GM12878 (cell line): ENCODE measurements around the gene ASF1B. TPM values are rescaled to one million over a fixed set of nuclear protein-coding genes. Genes with fewer than 3 reads are reported as not detected.

Experiments used
- ATAC-seq: fragments of 200-7000 bp; cut with Tn5 transposase; 3 replicates; pipeline ENCODE4 v1.9.1; 2020; ENCODE audit warnings: mild to moderate bottlenecking, moderate library complexity
- BruUV-seq: library from RNA; stranded (reverse); fragments of 400-500 nt; replicated peaks from 2 replicates; lab custom pipeline; 2021; lab: Mats Ljungman, UMichigan
- CTCF ChIA-PET: fragments of 300-600 bp; sonication (Branson Sonifier 250); formaldehyde crosslinking; extraction: SDS; loops from one replicate; lab custom pipeline; 2021; ENCODE audit warnings: inconsistent platforms; lab: Yijun Ruan, JAX
- POLR2A ChIA-PET: fragments of 350-600 bp; formaldehyde crosslinking; extraction: SDS; loops from one replicate; lab custom pipeline; 2021; ENCODE audit warnings: inconsistent platforms; lab: Charles Lee
- RAD21 ChIA-PET: fragments of 300-600 bp; sonication (Branson Sonifier 250); formaldehyde crosslinking; loops from one replicate; lab custom pipeline; 2023; ENCODE audit warnings: antibody characterized with exemption; ENCODE audit not compliant: unreplicated experiment; lab: Charles Lee
- SMC1A ChIA-PET: fragments of 300-600 bp; sonication (Branson Sonifier 250); formaldehyde crosslinking; loops from one replicate; lab custom pipeline; 2023; ENCODE audit not compliant: unreplicated experiment, uncharacterized antibody; lab: Charles Lee
- DNase-seq: peaks from one replicate; pipeline ENCODE4 v3.0.0-alpha.2; 2011; ENCODE audit warnings: low read depth, low spot score
- FAIRE-seq: peaks from 3 replicates; lab custom pipeline; 2011; peaks lifted over from hg19 to GRCh38; lab: Jason Lieb, UNC
- H2AFZ ChIP-seq: 2 replicates; pipeline ENCODE4 v1.6.0; 2011; ENCODE audit warnings: low read depth, low read length, control low read depth; ENCODE audit not compliant: control insufficient read depth
- H3K27ac ChIP-seq: 2 replicates; pipeline ENCODE4 v1.5.1; 2011; ENCODE audit warnings: control low read depth; ENCODE audit not compliant: control insufficient read depth, insufficient read depth
- H3K27me3 ChIP-seq, 2 experiments: replicated peaks in 1 of 2; 2 replicates each; pipeline versions ENCODE4 v1.6.0 to v1.6.1; 2011; ENCODE audit warnings: low read length in 1 of 2; ENCODE audit not compliant: control insufficient read depth in 2 of 2, insufficient read depth in 2 of 2
- H3K36me3 ChIP-seq, 2 experiments: 2 replicates each; pipeline ENCODE4 v1.5.1; 2011; ENCODE audit warnings: low read length in 1 of 2; ENCODE audit not compliant: control insufficient read depth in 2 of 2, insufficient read depth in 2 of 2
- H3K4me1 ChIP-seq: 2 replicates; pipeline ENCODE4 v1.6.1; 2011; ENCODE audit warnings: mild to moderate bottlenecking, low read length, moderate library complexity, mixed read lengths; ENCODE audit not compliant: control insufficient read depth, insufficient read depth
- H3K4me2 ChIP-seq: 2 replicates; pipeline ENCODE4 v1.6.0; 2011; ENCODE audit warnings: control low read depth; ENCODE audit not compliant: control insufficient read depth, insufficient read depth
- H3K4me3 ChIP-seq: fragments of 200-600 bp; sonication (generic); 2 replicates; pipeline ENCODE4 v1.5.1; 2016
- H3K79me2 ChIP-seq: 2 replicates; pipeline ENCODE4 v1.6.0; 2011; ENCODE audit warnings: low read length; ENCODE audit not compliant: control insufficient read depth, insufficient read depth
- H3K9ac ChIP-seq: 2 replicates; pipeline ENCODE4 v1.8.0; 2011; ENCODE audit warnings: low read length, control low read depth, mixed read lengths; ENCODE audit not compliant: control insufficient read depth, insufficient read depth
- H3K9me3 ChIP-seq: replicated peaks from 3 replicates; pipeline ENCODE4 v1.5.1; 2011; ENCODE audit warnings: mild to moderate bottlenecking, low read length; ENCODE audit not compliant: control insufficient read depth, insufficient read depth
- H4K20me1 ChIP-seq: 2 replicates; pipeline ENCODE4 v1.6.0; 2011; ENCODE audit not compliant: control insufficient read depth, insufficient read depth
- BCL11A ChIP-seq: IDR thresholded peaks from 2 replicates; pipeline ENCODE4 v1.6.1; 2011; ENCODE audit warnings: low read depth, low read length
- HSF1 ChIP-seq: fragments of 150-350 bp; IDR thresholded peaks from 2 replicates; pipeline ENCODE4 v1.6.1; 2014; ENCODE audit warnings: mild to moderate bottlenecking, low read depth, low read length
- IRF4 ChIP-seq: IDR thresholded peaks from 2 replicates; pipeline ENCODE4 v1.6.1; 2011; ENCODE audit warnings: low read depth, low read length
- NBN ChIP-seq: fragments of 450-650 bp; IDR thresholded peaks from 2 replicates; pipeline ENCODE4 v1.6.1; 2016
- RELA ChIP-seq: fragments of 450-650 bp; IDR thresholded peaks from 2 replicates; pipeline ENCODE4 v1.8.0; 2014; ENCODE audit warnings: borderline replicate concordance; ENCODE audit not compliant: partially characterized antibody
- STAT3 ChIP-seq: IDR thresholded peaks from 2 replicates; pipeline ENCODE4 v1.6.1; 2011; ENCODE audit warnings: low read depth, low read length, improper control_type of control experiment
- ZBTB4 ChIP-seq: fragments of 450-650 bp; formaldehyde crosslinking; IDR thresholded peaks from 2 replicates; pipeline ENCODE4 v1.4.0; 2022; ENCODE audit warnings: mild to moderate bottlenecking, moderate library complexity
- WGBS: methylation state at CpG from one replicate; pipeline ENCODE4 v1.1.6; 2016; ENCODE audit warnings: low lambda C conversion rate; ENCODE audit not compliant: insufficient replicate concordance, insufficient coverage; ENCODE audit errors: missing lambda C conversion rate; 5-methylcytosine and 5-hydroxymethylcytosine counted together
- in situ Hi-C: fragments of 300-500 bp; cut with MboI; formaldehyde crosslinking; loops from 9 replicates; pipeline ENCODE4 v1.14.3; 2018; ENCODE audit warnings: mixed read lengths
- intact Hi-C: fragments of 100-400 bp; cut with micrococcal nuclease; formaldehyde crosslinking; loops from one replicate; pipeline ENCODE4 v1.14.2; 2022; ENCODE audit not compliant: unreplicated experiment
- polyA plus RNA-seq, 11 experiments: library from polyadenylated mRNA; depleted of rRNA in 4 of 11; unstranded in 6 of 11; stranded (reverse) in 5 of 11; fragments of >200 nt; fragmentation: Nextera tagmentation in 4 of 11; fragmentation: Illumina TruSeq in 1 of 11; extraction: Ambion mirVana in 4 of 11; extraction: Trizol in 1 of 11; gene quantifications; 1 replicate in 1 of 11; 2 replicates in 10 of 11; pipeline versions ENCODE4 v1.2.1 to v1.2.3, GENCODE V29; 2011 to 2016; ENCODE audit warnings: inconsistent platforms in 2 of 11, missing spikeins in 2 of 11, low read depth in 1 of 11
- total RNA-seq, 4 experiments: library from RNA; depleted of rRNA in 3 of 4; stranded (reverse); fragments of >200 nt in 3 of 4; fragmentation: Illumina TruSeq in 1 of 4; extraction: Trizol in 1 of 4; gene quantifications; 2 replicates each; pipeline versions ENCODE4 v1.2.1 to v1.2.3, GENCODE V29; 2013 to 2021
- TF ChIP-seq, protein P1 (sequence below): fragments of 450-650 bp; IDR thresholded peaks from 2 replicates; pipeline ENCODE4 v1.6.1; 2017; ENCODE audit warnings: low read depth, mild to moderate bottlenecking, moderate library complexity
- TF ChIP-seq, protein P2 (sequence below): fragments of 450-650 bp; IDR thresholded peaks from 2 replicates; pipeline ENCODE4 v1.6.1; 2017; ENCODE audit warnings: borderline replicate concordance

Gene ASF1B
- total and polyA plus RNA-seq, 10 of the 15 experiments (the other 5 are each of a cell fraction or from before 2014, with no cell fraction given) = 10.4 to 217 (median 90.2) TPM

DNA sequence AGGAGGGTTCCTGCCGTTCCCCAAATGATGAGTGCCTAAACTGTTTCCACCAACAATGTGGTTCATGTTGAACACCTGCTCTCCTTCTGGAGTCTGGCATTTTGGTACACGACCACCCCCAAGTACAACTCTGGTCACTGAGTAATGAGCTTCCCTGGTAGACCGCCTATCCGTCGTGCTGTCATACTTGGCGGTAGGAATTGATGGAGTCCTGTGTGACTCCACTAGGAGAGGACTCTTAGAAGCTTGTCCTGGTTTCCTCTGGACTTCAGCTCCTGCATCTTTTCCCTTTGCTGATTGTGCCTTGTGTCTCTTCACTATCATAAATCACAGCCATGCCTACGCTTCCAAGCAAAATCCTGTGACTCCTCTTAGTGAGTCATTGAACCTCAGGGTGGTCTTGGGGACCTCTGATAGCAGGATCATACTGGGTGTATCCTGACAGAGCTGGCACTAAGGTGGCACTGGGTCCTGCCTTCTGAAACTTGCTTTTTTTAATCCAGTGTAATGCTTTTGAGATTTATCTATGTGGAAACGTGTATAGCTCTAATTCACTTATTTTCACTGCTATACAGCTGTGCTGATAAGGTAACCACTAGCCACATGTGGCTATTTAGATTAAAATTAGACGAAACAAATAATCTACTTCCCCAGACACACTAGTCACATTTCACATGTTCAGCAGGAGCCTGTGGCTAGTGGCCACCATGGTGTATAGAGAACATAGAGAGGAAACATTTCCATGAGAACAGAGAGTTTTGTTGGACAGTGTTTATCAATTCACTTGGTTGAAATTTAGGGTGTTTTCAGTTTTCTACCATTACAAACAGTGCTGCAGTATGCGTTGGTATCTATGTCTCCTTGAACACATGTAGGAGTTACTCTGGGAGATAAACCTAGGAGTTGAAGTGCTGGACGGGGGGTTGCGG, 6.1 kb upstream of the ASF1B start:
- TF ChIP-seq ZBTB4 (CRISPR knock-in tag) = no peak
- no peak for TF ChIP-seq HSF1
- TF ChIP-seq, protein P1, sequence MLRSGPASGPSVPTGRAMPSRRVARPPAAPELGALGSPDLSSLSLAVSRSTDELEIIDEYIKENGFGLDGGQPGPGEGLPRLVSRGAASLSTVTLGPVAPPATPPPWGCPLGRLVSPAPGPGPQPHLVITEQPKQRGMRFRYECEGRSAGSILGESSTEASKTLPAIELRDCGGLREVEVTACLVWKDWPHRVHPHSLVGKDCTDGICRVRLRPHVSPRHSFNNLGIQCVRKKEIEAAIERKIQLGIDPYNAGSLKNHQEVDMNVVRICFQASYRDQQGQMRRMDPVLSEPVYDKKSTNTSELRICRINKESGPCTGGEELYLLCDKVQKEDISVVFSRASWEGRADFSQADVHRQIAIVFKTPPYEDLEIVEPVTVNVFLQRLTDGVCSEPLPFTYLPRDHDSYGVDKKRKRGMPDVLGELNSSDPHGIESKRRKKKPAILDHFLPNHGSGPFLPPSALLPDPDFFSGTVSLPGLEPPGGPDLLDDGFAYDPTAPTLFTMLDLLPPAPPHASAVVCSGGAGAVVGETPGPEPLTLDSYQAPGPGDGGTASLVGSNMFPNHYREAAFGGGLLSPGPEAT = no peak
- no peak for TF ChIP-seq BCL11A
- TF ChIP-seq STAT3 = no peak
- no peak for TF ChIP-seq IRF4
- TF ChIP-seq, protein P2, sequence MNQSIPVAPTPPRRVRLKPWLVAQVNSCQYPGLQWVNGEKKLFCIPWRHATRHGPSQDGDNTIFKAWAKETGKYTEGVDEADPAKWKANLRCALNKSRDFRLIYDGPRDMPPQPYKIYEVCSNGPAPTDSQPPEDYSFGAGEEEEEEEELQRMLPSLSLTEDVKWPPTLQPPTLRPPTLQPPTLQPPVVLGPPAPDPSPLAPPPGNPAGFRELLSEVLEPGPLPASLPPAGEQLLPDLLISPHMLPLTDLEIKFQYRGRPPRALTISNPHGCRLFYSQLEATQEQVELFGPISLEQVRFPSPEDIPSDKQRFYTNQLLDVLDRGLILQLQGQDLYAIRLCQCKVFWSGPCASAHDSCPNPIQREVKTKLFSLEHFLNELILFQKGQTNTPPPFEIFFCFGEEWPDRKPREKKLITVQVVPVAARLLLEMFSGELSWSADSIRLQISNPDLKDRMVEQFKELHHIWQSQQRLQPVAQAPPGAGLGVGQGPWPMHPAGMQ = no peak
- no peak for TF ChIP-seq RELA
- no peak for TF ChIP-seq NBN
- DNase-seq (no peak), ATAC-seq (no peak), FAIRE-seq (no peak)
- in situ Hi-C loops = no loop called here
- no peaks in the 10 kb centered on the region for H3K9me3 ChIP-seq
- RAD21 ChIA-PET = no interaction called here
- H3K4me3 ChIP-seq = no peak overlapping the region
- SMC1A ChIA-PET = interaction anchor here (1.1 kb wide), 1 partner anchor 42 kb away, joined by 3 read pairs; no protein-coding TSS in a partner anchor
- POLR2A ChIA-PET = no interaction called here
- 89% methylated on average over 12 of the region's 12 CpGs for WGBS
- H4K20me1 ChIP-seq = no peaks in the 10 kb centered on the region
- no peaks in the 10 kb centered on the region for H3K27me3 ChIP-seq
- H3K27ac ChIP-seq = no peak overlapping the region
- H3K79me2 ChIP-seq = peaks cover 3% of the 10 kb centered on the region
- H3K9ac ChIP-seq = no peak overlapping the region
- H3K4me2 ChIP-seq = no peak overlapping the region
- H3K36me3 ChIP-seq = no peaks in the 10 kb centered on the region
- intact Hi-C loops = no loop called here
- no TSS peak for BruUV-seq
- CTCF ChIA-PET = interaction anchor here (0.8 to 1.3 kb wide), 2 partner anchors 57 to 206 kb away, joined by 3 to 4 read pairs; no protein-coding TSS in a partner anchor
- no peaks in the 10 kb centered on the region for H3K4me1 ChIP-seq
- no peak overlapping the region for H2AFZ ChIP-seq
